Lower lobe of right lung (tissue), 2 donors: ENCODE measurements around the gene OSBPL9. TPM values are rescaled to one million over a fixed set of nuclear protein-coding genes. Genes with fewer than 3 reads are reported as not detected.

ENCODE experiments used
- ATAC-seq, 2 donors: fragments of 200-7000 bp; cut with Tn5 transposase; one replicate each; pipeline ENCODE4 v1.9.1; 2020 to 2022; ENCODE audit warnings: mild to moderate bottlenecking in 2 of 2, moderate library complexity in 2 of 2
- DNase-seq: peaks from one replicate; pipeline ENCODE4 v3.0.0-alpha.2; 2020
- H3K27ac ChIP-seq: fragments of 200-600 bp; one replicate; pipeline ENCODE4 v1.8.0; 2022
- H3K27me3 ChIP-seq: fragments of 200-600 bp; one replicate; pipeline ENCODE4 v1.8.0; 2022; ENCODE audit warnings: low read depth
- H3K36me3 ChIP-seq: fragments of 200-600 bp; one replicate; pipeline ENCODE4 v1.8.0; 2022; ENCODE audit warnings: mild to moderate bottlenecking
- H3K4me1 ChIP-seq: fragments of 200-600 bp; one replicate; pipeline ENCODE4 v1.8.0; 2022
- H3K4me3 ChIP-seq: fragments of 200-600 bp; one replicate; pipeline ENCODE4 v1.8.0; 2022; ENCODE audit warnings: mild to moderate bottlenecking
- H3K9me3 ChIP-seq: fragments of 200-600 bp; one replicate; pipeline ENCODE4 v1.8.0; 2022
- CTCF ChIP-seq: fragments of 200-600 bp; IDR thresholded peaks from one replicate; pipeline ENCODE4 v1.8.0; 2022; ENCODE audit warnings: antibody characterized with exemption, mild to moderate bottlenecking
- intact Hi-C: fragments of 100-400 bp; cut with DNase I; formaldehyde crosslinking; loops from one replicate; pipeline ENCODE4 v1.11.0; 2022
- total RNA-seq: library from RNA; stranded (reverse); fragmentation: NEBNext Ultra II Directional; extraction: Animal tissue kit (Norgen Biotek cat#: 25700); gene quantifications from one replicate; pipeline ENCODE4 v1.2.1, GENCODE V29; 2021
- donor health status: DM: no; HTN: yes; CAD: no; lungs with severe emphysema.

OSBPL9 gene
- total RNA-seq, 1 donor from 2014 or later, result 65.4 TPM

GRCh38 chr1:51618715-51619114 lies 1.8 kb downstream of the OSBPL9 start:
- no peak for TF ChIP-seq CTCF
- Histone ChIP-seq H3K27me3 (no peaks in the 10 kb centered on the region), H3K4me3 (peak overlapping the region; percentile 75), H3K4me1 (peaks cover 45% of the 10 kb centered on the region), H3K27ac (no peak overlapping the region), H3K36me3 (no peaks in the 10 kb centered on the region), H3K9me3 (no peaks in the 10 kb centered on the region)
- DNase-seq, result no peak
- intact Hi-C loops, result no loop called here
- ATAC-seq, result no peak

GRCh38 chr1:51620470-51620869 lies 3.6 kb downstream of the OSBPL9 start:
- H3K4me3 ChIP-seq, result no peak overlapping the region
- H3K27me3 ChIP-seq, result no peaks in the 10 kb centered on the region
- no peaks in the 10 kb centered on the region for H3K9me3 ChIP-seq
- intact Hi-C loops, result no loop called here
- no peak for TF ChIP-seq CTCF
- peaks cover 45% of the 10 kb centered on the region for H3K4me1 ChIP-seq
- ATAC-seq (no peak), DNase-seq (no peak)
- H3K27ac ChIP-seq, result no peak overlapping the region
- no peaks in the 10 kb centered on the region for H3K36me3 ChIP-seq

GRCh38 chr1:51621161-51621560 lies 4.3 kb downstream of the OSBPL9 start:
- H3K27me3 ChIP-seq, result no peaks in the 10 kb centered on the region
- ATAC-seq, result no peak
- TF ChIP-seq CTCF, result no peak
- H3K4me3 ChIP-seq, result no peak overlapping the region
- intact Hi-C loops, result no loop called here
- H3K4me1 ChIP-seq, result peaks cover 42% of the 10 kb centered on the region
- no peaks in the 10 kb centered on the region for H3K9me3 ChIP-seq
- H3K27ac ChIP-seq, result no peak overlapping the region
- no peak for DNase-seq
- H3K36me3 ChIP-seq, result no peaks in the 10 kb centered on the region

- Histone ChIP-seq H3K36me3 (no peaks in the 10 kb centered on the region), H3K27me3 (no peaks in the 10 kb centered on the region), H3K27ac (no peak overlapping the region), H3K4me3 (no peak overlapping the region), H3K9me3 (no peaks in the 10 kb centered on the region), H3K4me1 (peaks cover 37% of the 10 kb centered on the region)
- TF ChIP-seq CTCF, result no peak
- no peak for DNase-seq
- ATAC-seq, result no peak
- intact Hi-C loops, result no loop called here
Measured at GRCh38 chr1:51621841-51622454, 5.1 kb downstream of the OSBPL9 start.

GRCh38 chr1:51622455-51622913 lies 5.6 kb downstream of the OSBPL9 start:
- ATAC-seq, result peak; percentile 45 to 78

More at GRCh38 chr1:51622455-51622913, 5.6 kb downstream of the OSBPL9 start:
- no peaks in the 10 kb centered on the region for H3K36me3 ChIP-seq
- TF ChIP-seq CTCF, result no peak
- intact Hi-C loops, result no loop called here
- H3K4me1 ChIP-seq, result peaks cover 37% of the 10 kb centered on the region
- no peaks in the 10 kb centered on the region for H3K27me3 ChIP-seq
- DNase-seq, result no peak
- no peak overlapping the region for H3K4me3 ChIP-seq
- H3K9me3 ChIP-seq, result no peaks in the 10 kb centered on the region
- peak overlapping the region; percentile 25 for H3K27ac ChIP-seq
